ENCODE results near the gene CNTNAP2.

Gene CNTNAP2

GRCh38 chr7:146728611-146729010 is 612.0 kb downstream of the CNTNAP2 start:
- no peak overlapping the region for H2AFZ ChIP-seq (ENCODE audit: low read depth)
- H3K4me1 ChIP-seq (ENCODE audit: low read depth, poor library complexity, severe bottlenecking) = no peaks in the 10 kb centered on the region
- H3K4me3 ChIP-seq (IDR thresholded peaks at IDR 0.05; ENCODE audit: insufficient read depth, low read depth, low read length) = no peak overlapping the region
- H3K4me2 ChIP-seq = no peak overlapping the region
- no peak overlapping the region for H3K27ac ChIP-seq
- no peaks in the 10 kb centered on the region for H4K20me1 ChIP-seq (ENCODE audit: insufficient read depth)
- no peak overlapping the region for H3K9ac ChIP-seq
- TF ChIP-seq CTCF (conservative IDR thresholded peaks at IDR 0.05; ENCODE audit: low read depth, low read length) = no peak
- no peaks in the 10 kb centered on the region for H3K36me3 ChIP-seq (ENCODE audit: insufficient read depth)
- no peaks in the 10 kb centered on the region for H3K27me3 ChIP-seq (ENCODE audit: insufficient read depth, low read depth)
- H3K79me2 ChIP-seq (ENCODE audit: insufficient read depth, low read depth) = no peaks in the 10 kb centered on the region

GRCh38 chr7:146731185-146731584 is 614.6 kb downstream of the CNTNAP2 start:
- no peak overlapping the region for H3K4me2 ChIP-seq
- no peak overlapping the region for H3K9ac ChIP-seq
- H3K36me3 ChIP-seq (ENCODE audit: insufficient read depth) = no peaks in the 10 kb centered on the region
- no peaks in the 10 kb centered on the region for H3K79me2 ChIP-seq (ENCODE audit: insufficient read depth, low read depth)
- H3K4me3 ChIP-seq (IDR thresholded peaks at IDR 0.05; ENCODE audit: insufficient read depth, low read depth, low read length) = no peak overlapping the region
- H3K27ac ChIP-seq = no peak overlapping the region
- no peak for TF ChIP-seq CTCF (conservative IDR thresholded peaks at IDR 0.05; ENCODE audit: low read depth, low read length)
- H3K27me3 ChIP-seq (ENCODE audit: insufficient read depth, low read depth) = no peaks in the 10 kb centered on the region
- H4K20me1 ChIP-seq (ENCODE audit: insufficient read depth) = no peaks in the 10 kb centered on the region
- no peak overlapping the region for H2AFZ ChIP-seq (ENCODE audit: low read depth)
- no peaks in the 10 kb centered on the region for H3K4me1 ChIP-seq (ENCODE audit: low read depth, poor library complexity, severe bottlenecking)

- Histone ChIP-seq H3K4me2 (no peak overlapping the region), H3K79me2 (ENCODE audit: insufficient read depth, low read depth) (no peaks in the 10 kb centered on the region), H3K27me3 (ENCODE audit: insufficient read depth, low read depth) (no peaks in the 10 kb centered on the region), H3K9ac (no peak overlapping the region), H3K4me3 (IDR thresholded peaks at IDR 0.05; ENCODE audit: insufficient read depth, low read depth, low read length) (no peak overlapping the region), H3K4me1 (ENCODE audit: low read depth, poor library complexity, severe bottlenecking) (no peaks in the 10 kb centered on the region), H3K36me3 (ENCODE audit: insufficient read depth) (no peaks in the 10 kb centered on the region), H2AFZ (ENCODE audit: low read depth) (no peak overlapping the region), H4K20me1 (ENCODE audit: insufficient read depth) (no peaks in the 10 kb centered on the region), H3K27ac (no peak overlapping the region)
- no peak for TF ChIP-seq CTCF (conservative IDR thresholded peaks at IDR 0.05; ENCODE audit: low read depth, low read length)
These were observed 619.4 kb downstream of the CNTNAP2 start for GRCh38 chr7:146735992-146736391.

GRCh38 chr7:146736446-146737190 is 620.0 kb downstream of the CNTNAP2 start:
- TF ChIP-seq CTCF (conservative IDR thresholded peaks at IDR 0.05; ENCODE audit: low read depth, low read length) = no peak
- H3K36me3 ChIP-seq (ENCODE audit: insufficient read depth) = no peaks in the 10 kb centered on the region
- H3K27ac ChIP-seq = no peak overlapping the region
- no peak overlapping the region for H3K9ac ChIP-seq
- no peak overlapping the region for H3K4me2 ChIP-seq
- H3K4me3 ChIP-seq (IDR thresholded peaks at IDR 0.05; ENCODE audit: insufficient read depth, low read depth, low read length) = no peak overlapping the region
- H3K4me1 ChIP-seq (ENCODE audit: low read depth, poor library complexity, severe bottlenecking) = no peaks in the 10 kb centered on the region
- no peaks in the 10 kb centered on the region for H3K27me3 ChIP-seq (ENCODE audit: insufficient read depth, low read depth)
- no peak overlapping the region for H2AFZ ChIP-seq (ENCODE audit: low read depth)
- H3K79me2 ChIP-seq (ENCODE audit: insufficient read depth, low read depth) = no peaks in the 10 kb centered on the region
- H4K20me1 ChIP-seq (ENCODE audit: insufficient read depth) = no peaks in the 10 kb centered on the region

All from KMS-11 (cell line).